OCI-M1 (cell line): ENCODE measurements around the gene PEAK1.
"Not testable (repeated sequence)": the region's sequence is repeated elsewhere in the genome, so short reads cannot be mapped to it uniquely, and the experiment has no call there.

Experiments used
- DNase-seq: peaks from one replicate; lab custom pipeline; 2025; lab: John Stamatoyannopoulos, UW

The PEAK1 gene

GRCh38 chr15:77221708-77222107 lies 198.2 kb downstream of the PEAK1 start:
- DNase-seq = no peak

DNA sequence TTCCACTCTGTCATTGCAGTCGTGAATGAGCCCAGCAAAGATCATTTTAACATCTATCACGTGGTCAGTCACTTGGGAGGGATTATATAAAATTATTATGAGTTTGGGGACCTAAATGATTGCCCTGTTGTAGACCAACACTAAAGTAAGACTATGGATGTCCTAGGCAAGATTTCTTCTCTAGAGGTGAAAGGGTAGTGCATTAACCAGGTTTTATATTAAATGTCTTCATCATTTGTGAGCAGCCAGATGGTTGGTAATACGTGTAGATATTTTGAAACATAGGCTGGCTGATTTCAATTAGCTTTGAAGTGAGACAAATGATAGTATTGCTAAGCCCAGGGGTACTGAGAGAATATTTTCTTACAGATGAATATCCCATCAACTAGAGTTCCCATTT lies 198.7 kb downstream of the PEAK1 start:
- no peak for DNase-seq

DNA sequence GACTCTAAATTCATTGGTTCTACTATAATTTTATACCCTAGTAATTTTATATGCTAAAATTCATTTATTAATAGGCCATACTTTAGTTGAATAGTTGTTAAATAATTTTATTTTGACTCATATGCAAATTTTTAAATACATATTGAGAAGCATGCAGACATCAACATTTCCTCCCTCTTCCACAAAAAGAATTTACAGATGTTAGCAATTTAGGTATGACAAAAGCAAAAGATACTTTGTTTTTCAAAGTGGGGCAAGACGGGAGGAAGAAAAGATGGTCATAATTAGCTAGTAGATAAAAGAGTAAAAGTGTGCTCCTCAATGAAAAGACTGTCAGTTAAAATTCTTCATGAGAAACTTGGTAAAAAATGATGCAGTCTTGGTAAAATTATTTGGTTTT lies 200.1 kb downstream of the PEAK1 start:
- no peak for DNase-seq

- no peak for DNase-seq
Observed at GRCh38 chr15:77209221-77209620, 210.7 kb downstream of the PEAK1 start.

DNA sequence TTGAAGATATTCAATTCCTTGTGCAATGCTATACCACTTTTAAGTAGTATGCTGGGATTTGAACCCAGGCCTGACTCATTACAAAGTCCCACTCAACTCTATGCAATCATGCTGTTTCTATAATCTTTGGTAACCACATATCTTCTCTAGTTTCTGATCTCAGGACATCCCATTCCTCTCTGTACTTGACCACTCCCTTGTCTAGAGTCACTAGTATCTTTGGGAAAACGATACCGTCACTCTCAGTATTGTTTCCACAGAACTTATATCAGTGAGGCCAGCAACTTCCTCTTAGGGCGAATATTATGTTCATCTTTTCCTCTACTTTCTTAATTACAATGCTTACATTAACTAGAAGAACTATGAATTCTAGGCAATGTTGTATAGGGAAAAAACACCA lies 211.7 kb downstream of the PEAK1 start:
- DNase-seq = peak; percentile 69

DNA sequence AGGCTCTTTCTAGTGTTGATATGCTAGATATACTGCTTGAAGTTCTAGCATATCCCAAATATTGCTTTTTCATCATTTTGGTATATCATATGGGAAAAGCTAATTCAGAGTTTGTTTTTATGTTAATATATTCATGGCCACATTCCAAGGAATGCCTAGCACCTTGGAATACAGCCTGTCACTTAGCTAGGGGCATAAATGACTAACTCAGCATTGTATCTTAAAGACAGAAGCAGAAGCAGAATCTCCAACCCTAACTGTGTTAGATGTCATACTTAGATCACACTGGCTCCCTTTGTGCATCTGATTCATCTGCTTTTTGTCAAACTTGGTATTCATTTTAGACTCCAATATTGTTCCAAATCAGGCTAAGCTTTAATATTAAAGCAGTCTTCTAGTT lies 218.2 kb downstream of the PEAK1 start:
- DNase-seq = no peak

- no peak for DNase-seq
Observed at GRCh38 chr15:77196381-77196780, 223.5 kb downstream of the PEAK1 start.

GRCh38 chr15:77195586-77195985 lies 224.3 kb downstream of the PEAK1 start:
- DNase-seq = no peak

DNA sequence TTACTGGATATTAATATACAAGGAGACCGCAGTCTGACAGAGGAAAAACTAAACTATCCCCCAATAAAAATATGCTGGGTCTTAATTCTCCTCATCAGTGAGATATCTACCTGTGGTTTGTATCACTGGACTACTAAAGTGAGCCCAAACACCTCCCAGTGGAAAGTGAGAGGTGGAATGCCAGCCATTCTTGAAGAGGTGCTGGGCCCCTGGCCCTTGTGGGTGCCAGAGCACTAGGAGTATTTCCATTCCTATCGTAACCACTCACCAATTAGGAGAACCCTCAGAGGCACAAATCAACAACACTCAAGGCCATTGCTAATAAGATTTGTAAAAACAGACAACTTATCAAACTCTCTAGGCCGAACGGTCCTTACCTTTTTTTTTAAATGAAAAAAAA lies 227.5 kb downstream of the PEAK1 start:
- DNase-seq = no peak

DNA sequence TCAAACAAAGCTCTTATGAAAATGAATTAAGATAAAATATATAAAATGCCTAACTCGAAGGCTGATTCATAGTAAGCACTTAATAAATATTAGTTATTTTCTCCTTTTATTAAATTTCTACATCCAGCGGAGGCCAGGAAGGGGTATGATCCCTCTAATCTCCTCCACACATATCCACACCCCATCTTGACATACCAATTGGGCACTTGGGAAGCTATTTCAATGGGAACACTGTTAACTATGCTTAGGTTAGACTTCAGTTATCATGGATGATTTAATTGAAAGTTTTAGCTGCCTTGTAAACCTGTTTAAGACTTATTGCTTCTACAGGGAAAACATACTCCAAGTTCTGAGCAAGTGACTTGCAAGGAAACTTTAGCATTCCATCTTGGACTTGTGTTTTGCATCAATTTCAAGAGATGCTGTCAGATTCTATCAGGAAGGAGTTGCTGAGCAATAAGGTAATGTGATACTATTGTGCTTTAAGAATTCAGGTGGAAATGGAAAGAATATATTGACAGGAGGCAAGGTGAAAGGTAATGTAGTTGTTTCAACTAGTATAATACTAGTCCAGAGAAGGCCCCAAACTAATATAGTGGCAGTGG lies 228.6 kb downstream of the PEAK1 start:
- no peak for DNase-seq

GRCh38 chr15:77187751-77188464 lies 232.0 kb downstream of the PEAK1 start:
- DNase-seq = peak; percentile 70

GRCh38 chr15:77186594-77187011 lies 233.3 kb downstream of the PEAK1 start:
- peak; percentile 57 for DNase-seq

- DNase-seq = peak; percentile 24
Observed at GRCh38 chr15:77185242-77185785, 234.6 kb downstream of the PEAK1 start.

GRCh38 chr15:77184352-77184751 lies 235.6 kb downstream of the PEAK1 start:
- DNase-seq = not testable (repeated sequence)

- DNase-seq = no peak
Observed at GRCh38 chr15:77183066-77183465, 236.8 kb downstream of the PEAK1 start.

DNA sequence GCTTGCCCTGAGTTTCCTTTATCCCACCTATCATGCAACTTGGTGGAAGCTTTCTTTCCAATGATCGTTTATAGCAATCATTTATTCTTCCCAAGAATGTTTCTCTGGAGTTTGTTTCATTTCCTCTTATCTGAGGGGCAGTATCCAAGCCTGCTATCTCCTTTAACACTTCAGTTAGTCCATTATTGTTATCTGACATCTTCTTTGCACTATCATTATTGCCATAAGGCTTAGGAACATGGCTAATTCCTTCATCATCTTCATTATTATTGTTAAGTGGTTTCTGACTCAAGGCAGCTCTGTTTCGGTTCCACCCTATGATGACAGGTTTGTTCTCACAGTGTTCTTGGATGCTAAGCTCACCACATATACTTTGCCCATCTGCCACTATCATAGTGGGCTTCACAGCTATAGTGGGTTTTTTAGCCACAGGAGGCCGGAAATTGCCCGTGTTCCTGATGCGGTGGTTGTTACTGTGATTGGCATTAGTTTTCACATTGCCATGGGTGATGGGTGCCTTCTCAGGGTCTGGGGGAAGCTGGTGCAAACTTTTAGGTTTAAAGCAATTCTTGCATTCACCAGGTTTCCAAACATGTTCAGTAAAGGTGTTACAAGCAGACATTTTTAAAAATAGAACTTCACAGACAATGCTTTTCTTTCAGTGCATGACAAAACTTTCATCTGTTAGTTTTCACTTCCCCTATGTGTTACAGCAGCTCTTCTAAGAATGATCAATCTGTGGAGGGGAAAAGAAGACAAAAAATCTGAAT lies 238.4 kb downstream of the PEAK1 start:
- DNase-seq = no peak

DNA sequence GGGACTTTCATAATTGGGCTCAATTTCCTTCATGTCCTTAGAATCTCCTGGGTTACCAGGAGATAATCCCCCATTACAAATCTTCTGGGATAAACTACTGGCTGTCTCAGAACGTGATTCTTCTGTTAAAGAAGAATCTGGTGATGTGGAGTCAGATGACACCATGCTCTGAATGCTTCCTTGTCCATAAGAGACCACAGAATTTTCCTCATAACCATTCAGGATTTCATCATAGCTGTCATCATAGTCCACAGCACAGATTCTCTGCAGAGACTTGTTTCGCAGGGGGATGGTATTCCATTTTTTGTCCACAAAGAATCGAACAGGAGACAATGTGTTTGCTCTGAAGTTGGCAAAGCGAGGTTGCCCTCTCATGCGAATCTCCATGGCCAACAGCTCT lies 239.1 kb downstream of the PEAK1 start:
- peak; percentile 3 for DNase-seq

- DNase-seq = no peak
Observed at GRCh38 chr15:77180270-77180669, 239.6 kb downstream of the PEAK1 start.

DNA sequence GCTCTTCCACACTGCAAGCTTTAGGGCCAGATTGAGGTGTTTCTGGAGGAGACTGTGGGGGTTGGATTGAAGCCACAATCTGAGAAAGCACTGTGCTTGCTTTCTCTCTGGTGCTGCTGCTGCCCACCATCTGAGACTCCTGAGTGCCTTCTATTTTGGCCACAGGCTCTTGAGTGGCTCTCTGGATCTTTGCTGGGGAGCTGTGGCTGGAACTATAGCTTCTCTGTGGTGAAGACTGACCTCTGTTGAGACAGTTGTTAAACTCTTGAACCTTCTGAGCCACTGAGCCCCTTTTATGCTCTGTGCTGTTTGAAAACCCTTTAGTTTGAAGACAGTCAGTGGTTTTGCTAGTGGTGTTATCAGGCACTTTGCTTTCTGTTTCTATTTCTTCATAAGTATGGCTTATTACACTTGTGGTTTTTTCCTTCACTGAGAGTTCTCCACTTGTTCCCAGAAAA lies 240.3 kb downstream of the PEAK1 start:
- DNase-seq = peak; percentile 88

GRCh38 chr15:77178411-77178810 lies 241.5 kb downstream of the PEAK1 start:
- no peak for DNase-seq

- DNase-seq = not testable (repeated sequence)
Observed at GRCh38 chr15:77176148-77176547, 243.8 kb downstream of the PEAK1 start.

GRCh38 chr15:77173487-77173886 lies 246.4 kb downstream of the PEAK1 start:
- no peak for DNase-seq
